Measurements from ENCODE around the gene KDM2B.
A peak's percentile ranks its signal among the peaks of the same experiment; 100 is the strongest.

KDM2B gene

GRCh38 chr12:121576851-121577391 is 3.9 kb downstream of the KDM2B start:
- H3K4me3 ChIP-seq (ENCODE audit: low read depth, low read length), result peak overlapping the region; percentile 35
- peak; percentile 80 for DNase-seq (ENCODE audit: low read depth, low spot score)
- ChIA-PET POLR2A (interaction anchor here (0.6 to 1.8 kb wide), 7 partner anchors 11 to 72 kb away, joined by 3 to 11 read pairs (median 3); partner anchors contain the start of gene ORAI1), CTCF (interaction anchor here (0.6 to 4.6 kb wide), 12 partner anchors 8 to 235 kb away, joined by 3 to 54 read pairs (median 3); partner anchors contain the start of genes MORN3 and ORAI1)
- TF ChIP-seq CTCF (IDR thresholded peaks at IDR 0.05; ENCODE audit: insufficient read depth, low read length, missing control alignments), result no peak

- CTCF ChIA-PET, result interaction anchor here (0.8 to 4.6 kb wide), 14 partner anchors 7 to 236 kb away, joined by 3 to 54 read pairs (median 4); partner anchors contain the start of genes MORN3 and ORAI1
- H3K4me3 ChIP-seq (ENCODE audit: low read depth, low read length), result peak overlapping the region; percentile 35; the same call in 1 of the 2 replicates
- DNase-seq (ENCODE audit: low read depth, low spot score), result no peak
- POLR2A ChIA-PET, result interaction anchor here (0.9 to 1.8 kb wide), 4 partner anchors 19 to 53 kb away, joined by 3 to 11 read pairs (median 3); partner anchors contain the start of gene ORAI1
- no peak for TF ChIP-seq CTCF (IDR thresholded peaks at IDR 0.05; ENCODE audit: insufficient read depth, low read length, missing control alignments)
These were observed 4.7 kb downstream of the KDM2B start for GRCh38 chr12:121575952-121576625.

- no peak overlapping the region for H3K4me3 ChIP-seq (ENCODE audit: low read depth, low read length)
- DNase-seq (ENCODE audit: low read depth, low spot score), result no peak
- ChIA-PET CTCF (interaction anchor here (1.0 to 3.1 kb wide), 9 partner anchors 9 to 219 kb away, joined by 3 to 10 read pairs (median 3); partner anchors contain the start of genes MORN3, ORAI1 and RHOF), POLR2A (no interaction called here)
- no peak for TF ChIP-seq CTCF (IDR thresholded peaks at IDR 0.05; ENCODE audit: insufficient read depth, low read length, missing control alignments)
These were observed 5.8 kb downstream of the KDM2B start for GRCh38 chr12:121575051-121575450.

GRCh38 chr12:121574025-121574424 is 6.8 kb downstream of the KDM2B start:
- no peak overlapping the region for H3K4me3 ChIP-seq (ENCODE audit: low read depth, low read length)
- DNase-seq (ENCODE audit: low read depth, low spot score), result no peak
- no peak for TF ChIP-seq CTCF (IDR thresholded peaks at IDR 0.05; ENCODE audit: insufficient read depth, low read length, missing control alignments)
- ChIA-PET POLR2A (interaction anchor here (0.6 kb wide), 1 partner anchor 33 kb away, joined by 3 read pairs; no protein-coding TSS in a partner anchor), CTCF (interaction anchor here (1.2 to 1.7 kb wide), 3 partner anchors 9 to 220 kb away, joined by 3 to 6 read pairs (median 3); partner anchors contain the start of gene RHOF)

GRCh38 chr12:121571920-121572319 is 8.9 kb downstream of the KDM2B start:
- CTCF ChIA-PET, result interaction anchor here (1.1 to 2.3 kb wide), 2 partner anchors 9 to 11 kb away, joined by 3 to 5 read pairs; partner anchors contain the start of gene KDM2B
- H3K4me3 ChIP-seq (ENCODE audit: low read depth, low read length), result no peak overlapping the region
- POLR2A ChIA-PET, result no interaction called here
- DNase-seq (ENCODE audit: low read depth, low spot score), result no peak
- TF ChIP-seq CTCF (IDR thresholded peaks at IDR 0.05; ENCODE audit: insufficient read depth, low read length, missing control alignments), result no peak
